ENCODE results near the gene IFNL1. TPM values are rescaled to one million over a fixed set of nuclear protein-coding genes. Genes with fewer than 3 reads are reported as not detected.
"Not testable (repeated sequence)": the region's sequence is repeated elsewhere in the genome, so short reads cannot be mapped to it uniquely, and the experiment has no call there.

Gene IFNL1
- total RNA-seq, 2 donors from 2014 or later: not detected

GRCh38 chr19:39261704-39262103 is 34.5 kb upstream of the IFNL1 start:
- no peaks in the 10 kb centered on the region for H3K4me1 ChIP-seq
- DNase-seq: no peak
- H3K27ac ChIP-seq: no peak overlapping the region
- H3K27me3 ChIP-seq: peaks cover 25% of the 10 kb centered on the region
- intact Hi-C loops (cut with DNase I): no loop called here
- no peak for TF ChIP-seq CTCF (IDR thresholded peaks at IDR 0.05)
- H3K36me3 ChIP-seq: no peaks in the 10 kb centered on the region
- H3K9ac ChIP-seq (ENCODE audit: low read depth in 2 of 2, low read length in 2 of 2): no peak overlapping the region
- H3K9me3 ChIP-seq: no peaks in the 10 kb centered on the region
- no peak overlapping the region for H3K4me3 ChIP-seq

- Histone ChIP-seq H3K27me3 (peaks cover 25% of the 10 kb centered on the region), H3K36me3 (no peaks in the 10 kb centered on the region), H3K4me3 (no peak overlapping the region), H3K27ac (no peak overlapping the region), H3K9ac (ENCODE audit: low read depth in 2 of 2, low read length in 2 of 2) (no peak overlapping the region), H3K4me1 (no peaks in the 10 kb centered on the region), H3K9me3 (no peaks in the 10 kb centered on the region)
- no peak for TF ChIP-seq CTCF (IDR thresholded peaks at IDR 0.05)
- intact Hi-C loops (cut with DNase I): no loop called here
- DNase-seq: no peak
Measured at GRCh38 chr19:39262496-39262895, 33.7 kb upstream of the IFNL1 start.

GRCh38 chr19:39263912-39264305 is 32.3 kb upstream of the IFNL1 start:
- TF ChIP-seq CTCF (IDR thresholded peaks at IDR 0.05): no peak
- peaks cover 25% of the 10 kb centered on the region for H3K27me3 ChIP-seq
- H3K4me1 ChIP-seq: no peaks in the 10 kb centered on the region
- H3K36me3 ChIP-seq: no peaks in the 10 kb centered on the region
- H3K9ac ChIP-seq (ENCODE audit: low read depth in 2 of 2, low read length in 2 of 2): no peak overlapping the region
- DNase-seq: no peak
- H3K9me3 ChIP-seq: no peaks in the 10 kb centered on the region
- intact Hi-C loops (cut with DNase I): no loop called here
- H3K27ac ChIP-seq: no peak overlapping the region
- no peak overlapping the region for H3K4me3 ChIP-seq

GRCh38 chr19:39264306-39265290 is 31.6 kb upstream of the IFNL1 start:
- no peak for DNase-seq
- Histone ChIP-seq H3K27ac (no peak overlapping the region), H3K4me3 (no peak overlapping the region), H3K9ac (ENCODE audit: low read depth in 2 of 2, low read length in 2 of 2) (no peak overlapping the region), H3K9me3 (no peaks in the 10 kb centered on the region), H3K36me3 (no peaks in the 10 kb centered on the region), H3K4me1 (no peaks in the 10 kb centered on the region), H3K27me3 (peaks cover 25% of the 10 kb centered on the region)
- intact Hi-C loops (cut with DNase I): no loop called here
- no peak for TF ChIP-seq CTCF (IDR thresholded peaks at IDR 0.05)

- Histone ChIP-seq H3K9ac (ENCODE audit: low read depth in 2 of 2, low read length in 2 of 2) (no peak overlapping the region), H3K9me3 (no peaks in the 10 kb centered on the region), H3K36me3 (no peaks in the 10 kb centered on the region), H3K27ac (no peak overlapping the region), H3K4me1 (no peaks in the 10 kb centered on the region), H3K27me3 (peaks cover 25% of the 10 kb centered on the region), H3K4me3 (no peak overlapping the region)
- no peak for DNase-seq
- TF ChIP-seq CTCF (IDR thresholded peaks at IDR 0.05): no peak
- intact Hi-C loops (cut with DNase I): no loop called here
Measured at GRCh38 chr19:39265321-39265916, 30.8 kb upstream of the IFNL1 start.

- H3K4me3 ChIP-seq; H3K9ac ChIP-seq (ENCODE audit: low read depth in 2 of 2, low read length in 2 of 2); H3K4me1 ChIP-seq; DNase-seq; H3K36me3 ChIP-seq; intact Hi-C loops (cut with DNase I); H3K27ac ChIP-seq; H3K9me3 ChIP-seq: not testable (repeated sequence)
- H3K27me3 ChIP-seq: peaks cover 20% of the 10 kb centered on the region
Measured at GRCh38 chr19:39268085-39268484, 28.1 kb upstream of the IFNL1 start, which contains the start of gene IFNL2. Gene IFNL2 (plus strand): TSS chr19:39268396. CDS start chr19:39268569, 173 bp downstream.

GRCh38 chr19:39268531-39269223 is 27.5 kb upstream of the IFNL1 start:
- H3K9ac ChIP-seq (ENCODE audit: low read depth in 2 of 2, low read length in 2 of 2); H3K9me3 ChIP-seq; H3K4me3 ChIP-seq; H3K27ac ChIP-seq; intact Hi-C loops (cut with DNase I); DNase-seq; H3K4me1 ChIP-seq; H3K36me3 ChIP-seq: not testable (repeated sequence)
- peaks cover 20% of the 10 kb centered on the region for H3K27me3 ChIP-seq

- H3K4me3 ChIP-seq; H3K9me3 ChIP-seq; H3K36me3 ChIP-seq; intact Hi-C loops (cut with DNase I); H3K4me1 ChIP-seq; H3K9ac ChIP-seq (ENCODE audit: low read depth in 2 of 2, low read length in 2 of 2); H3K27ac ChIP-seq; DNase-seq: not testable (repeated sequence)
- peaks cover 13% of the 10 kb centered on the region for H3K27me3 ChIP-seq
Measured at GRCh38 chr19:39269369-39269768, 26.8 kb upstream of the IFNL1 start.
